Measurements from ENCODE around the gene MXRA8.
"Not testable (repeated sequence)": the region's sequence is repeated elsewhere in the genome, so short reads cannot be mapped to it uniquely, and the experiment has no call there.

The MXRA8 gene

DNA sequence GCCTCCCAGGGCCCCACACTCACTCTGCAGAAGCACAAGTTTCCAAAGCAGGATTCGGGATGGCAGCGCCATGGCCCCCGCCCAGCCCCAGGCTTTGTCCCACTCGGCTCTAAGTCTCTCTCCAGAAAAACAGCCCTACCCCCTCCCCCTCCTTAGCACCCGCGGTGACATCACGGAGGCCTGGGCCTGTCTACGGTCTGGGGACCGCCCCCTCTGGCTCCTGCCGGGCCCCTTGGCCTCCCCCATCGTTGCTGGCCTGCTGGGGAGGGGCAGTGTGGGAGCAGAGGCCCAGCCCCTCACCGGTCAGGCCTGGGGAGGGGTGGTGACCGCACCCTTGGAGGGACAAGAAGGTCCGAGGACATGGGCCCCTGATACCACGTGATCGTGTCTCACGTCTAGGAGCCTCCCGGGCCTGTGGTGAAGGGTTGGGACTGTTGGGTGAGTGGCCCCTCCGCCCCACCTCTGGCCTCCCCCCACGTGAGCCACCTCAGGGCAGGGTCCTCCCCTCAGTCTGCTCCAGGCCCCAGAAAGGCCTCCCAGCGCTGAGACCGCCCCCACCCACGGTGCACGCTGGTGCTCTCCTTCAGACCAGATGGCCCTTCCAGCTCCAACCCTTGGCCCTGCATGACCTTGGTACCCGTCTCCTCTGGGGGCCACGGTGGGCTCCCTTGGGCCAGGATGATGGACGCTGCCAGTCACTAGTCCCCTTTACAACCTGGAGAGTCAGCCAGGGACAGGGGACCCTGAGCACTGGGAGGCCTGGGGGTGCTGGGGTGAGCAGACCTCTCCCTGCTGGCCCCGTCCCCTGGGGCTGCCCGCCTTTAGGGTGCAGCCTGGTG lies at the start of gene MXRA8:
TSS of gene MXRA8 (minus strand) at position 123 of the 839 bp plus-strand sequence. CDS start at position 72, 51 bp downstream.
- in situ Hi-C loops (cut with MboI; ENCODE audit: low sequenced_read_pairs) = no loop called here

DNA sequence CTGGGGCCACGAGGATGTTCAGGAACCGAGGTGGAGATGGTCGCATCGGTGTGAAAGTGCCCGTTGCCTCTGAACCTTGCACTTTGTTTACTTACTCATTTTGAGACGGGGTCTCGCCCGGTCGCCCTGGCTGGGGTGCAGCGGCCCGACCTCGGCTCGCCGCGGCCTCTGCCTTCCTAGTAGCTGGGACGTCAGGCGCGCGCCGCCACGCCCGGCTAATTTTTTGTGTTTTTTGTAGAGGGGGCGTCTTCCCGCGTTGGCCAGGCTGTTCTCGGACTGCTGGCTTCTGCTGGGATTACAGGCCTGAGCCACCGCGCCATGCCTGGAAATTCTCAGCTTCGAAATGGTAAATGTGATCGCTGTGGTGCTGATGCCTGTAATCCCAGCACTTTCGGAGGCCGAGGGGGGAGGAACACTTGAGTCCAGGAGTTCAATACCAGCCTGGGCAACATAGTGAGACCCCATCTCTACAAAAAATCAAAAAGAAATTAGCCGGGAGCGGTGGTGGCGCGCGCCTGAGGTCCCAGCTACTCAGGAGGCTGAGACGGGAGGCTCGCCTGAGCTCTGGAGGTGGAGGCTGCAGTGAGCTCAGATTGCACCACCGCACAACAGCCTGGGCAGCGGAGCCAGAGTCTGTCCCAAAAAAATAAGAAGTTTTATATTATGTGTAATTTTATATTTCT lies 49.4 kb upstream of the MXRA8 start:
- in situ Hi-C loops (cut with MboI; ENCODE audit: low sequenced_read_pairs) = no loop called here

DNA sequence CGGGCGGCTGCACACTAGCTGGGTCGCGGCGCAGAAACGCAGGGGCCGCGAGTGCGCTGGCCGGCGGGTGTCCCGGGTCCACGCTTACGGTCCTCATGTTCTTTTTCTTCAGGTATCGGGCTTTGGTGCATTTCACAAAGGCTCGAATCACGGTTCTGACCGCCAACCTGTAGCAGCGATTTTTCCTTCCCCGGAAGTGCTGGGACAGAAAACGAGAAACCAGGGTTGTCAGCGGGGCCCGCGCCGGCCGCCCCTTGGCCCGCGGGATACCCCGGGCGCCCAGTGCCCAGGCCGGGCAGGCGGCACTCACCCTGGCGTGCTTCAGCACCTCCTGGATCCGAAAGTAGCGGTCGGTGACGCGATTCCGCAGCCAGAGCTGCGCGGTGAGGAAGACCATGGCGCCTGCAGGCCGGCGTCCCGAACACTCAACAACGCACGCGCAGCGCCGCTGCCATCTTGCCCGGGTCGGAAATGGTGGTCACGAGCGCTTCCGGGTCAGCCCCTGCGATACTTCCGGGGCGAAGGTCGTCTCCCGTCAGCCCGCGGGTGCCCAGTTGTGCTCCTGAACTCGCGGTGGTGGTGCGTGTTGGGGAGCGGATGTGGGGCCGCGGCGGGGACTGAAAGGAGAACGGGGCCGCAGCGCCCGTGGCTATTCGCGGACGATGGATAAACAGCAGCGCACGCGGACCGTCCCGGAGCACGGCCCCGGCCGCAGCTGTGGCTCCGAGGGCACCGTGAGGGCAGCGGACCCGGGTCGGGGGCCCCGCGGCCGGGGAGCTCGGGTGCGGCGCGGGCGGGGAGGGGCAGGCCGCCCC lies 48.7 kb upstream of the MXRA8 start, which contains the start of gene MRPL20:
TSS of gene MRPL20 (minus strand) at position 473 of the 815 bp plus-strand sequence. CDS start at position 397, 76 bp downstream.
- in situ Hi-C loops (cut with MboI; ENCODE audit: low sequenced_read_pairs) = no loop called here

DNA sequence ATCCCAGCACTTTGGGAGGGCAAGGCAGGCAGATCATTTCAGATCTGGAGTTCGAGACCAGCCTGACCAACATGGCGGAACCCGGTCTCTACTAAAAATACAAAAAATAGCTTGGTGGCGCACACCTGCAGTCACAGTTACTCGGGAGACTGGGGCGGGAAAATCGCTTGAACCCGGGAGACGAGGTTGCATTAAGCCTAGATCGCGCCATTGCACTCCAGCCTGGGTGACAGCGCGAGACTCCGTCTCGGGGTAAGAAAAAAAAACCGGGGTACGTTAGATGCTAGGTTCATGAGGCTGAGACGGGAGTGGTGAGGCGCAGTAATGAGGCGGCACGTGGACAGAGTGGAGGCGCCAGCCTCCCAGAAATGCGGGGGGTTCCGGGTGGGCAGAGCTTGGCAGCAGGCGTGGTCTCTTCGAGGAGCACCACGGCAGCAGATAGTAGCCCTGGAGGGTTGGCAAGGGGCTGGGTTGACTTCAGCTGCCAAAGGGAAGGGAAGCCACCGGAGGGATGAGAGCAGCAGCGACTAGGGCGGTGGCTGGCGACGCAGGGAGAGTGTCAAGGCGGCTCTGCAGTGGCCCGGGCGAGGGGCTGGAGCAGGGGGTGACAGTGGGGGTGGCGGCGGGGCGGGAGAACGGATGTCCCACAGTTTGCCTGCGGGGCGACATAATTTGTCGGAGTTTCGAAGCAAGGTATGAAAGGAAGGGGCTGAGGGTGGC lies 47.9 kb upstream of the MXRA8 start:
- in situ Hi-C loops (cut with MboI; ENCODE audit: low sequenced_read_pairs) = no loop called here

- in situ Hi-C loops (cut with MboI; ENCODE audit: low sequenced_read_pairs) = no loop called here
Observed at GRCh38 chr1:1403653-1404052, 45.3 kb upstream of the MXRA8 start.

DNA sequence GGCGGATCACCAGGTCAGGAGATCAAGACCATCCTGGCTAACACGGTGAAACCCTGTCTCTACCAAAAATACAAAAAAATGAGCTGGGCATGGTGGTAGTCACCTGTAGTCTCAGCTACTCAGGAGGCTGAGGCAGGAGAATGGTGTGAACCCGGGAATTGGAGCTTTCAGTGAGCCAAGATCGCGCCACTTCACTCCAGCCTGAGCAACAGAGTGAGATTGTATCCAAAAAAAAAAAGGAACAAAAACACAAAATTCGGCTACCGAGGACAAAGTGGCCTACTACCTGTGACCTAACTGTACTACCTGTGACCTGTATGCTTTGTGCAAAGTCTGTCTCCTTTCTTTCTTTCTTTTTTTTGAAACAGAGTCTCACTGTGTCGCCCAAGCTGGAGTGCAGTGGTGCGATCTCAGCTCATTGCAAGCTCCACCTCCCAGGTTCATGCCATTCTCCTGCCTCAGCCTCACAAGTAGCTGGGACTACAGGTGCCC lies 44.6 kb upstream of the MXRA8 start:
- in situ Hi-C loops (cut with MboI; ENCODE audit: low sequenced_read_pairs) = not testable (repeated sequence)

DNA sequence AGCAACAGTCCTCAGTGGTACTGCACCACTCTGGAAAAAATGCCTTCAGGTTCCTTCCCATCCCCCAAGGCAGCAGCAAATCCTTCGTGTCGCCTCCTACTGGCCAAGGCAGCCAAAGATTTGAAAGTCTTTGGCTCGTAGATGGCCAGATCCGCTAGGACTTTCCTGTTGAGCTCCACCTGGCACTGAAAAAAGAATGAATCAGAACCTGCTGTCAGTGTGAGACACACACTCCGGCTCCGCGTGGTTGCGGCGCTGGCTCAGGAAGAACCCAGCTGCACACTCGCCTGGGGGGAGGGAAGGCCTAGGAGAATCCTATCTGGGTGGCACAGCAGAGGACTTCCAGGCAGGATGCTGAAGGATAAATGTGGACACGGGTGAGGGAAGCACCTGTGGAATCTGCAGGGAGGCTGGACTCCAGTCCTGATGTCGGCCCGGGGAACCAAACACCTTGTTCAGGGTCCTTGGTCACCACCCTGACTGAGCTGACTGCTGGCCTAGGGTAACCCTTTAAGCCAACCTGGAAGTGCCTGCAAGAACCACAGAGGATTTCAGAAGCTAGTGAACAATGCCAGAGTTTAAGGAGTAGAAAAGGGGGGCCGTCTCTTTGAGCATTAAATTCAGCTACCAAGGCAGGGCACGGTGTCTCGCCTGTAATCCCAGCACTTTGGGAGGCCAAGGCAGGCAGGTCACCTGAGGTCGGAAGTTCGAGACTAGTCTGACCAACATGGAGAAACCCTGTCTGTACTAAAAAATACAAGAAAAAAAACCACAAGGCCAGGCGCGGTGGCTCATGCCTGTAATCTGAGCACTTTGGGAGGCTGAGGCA lies 43.9 kb upstream of the MXRA8 start:
- in situ Hi-C loops (cut with MboI; ENCODE audit: low sequenced_read_pairs) = no loop called here

DNA sequence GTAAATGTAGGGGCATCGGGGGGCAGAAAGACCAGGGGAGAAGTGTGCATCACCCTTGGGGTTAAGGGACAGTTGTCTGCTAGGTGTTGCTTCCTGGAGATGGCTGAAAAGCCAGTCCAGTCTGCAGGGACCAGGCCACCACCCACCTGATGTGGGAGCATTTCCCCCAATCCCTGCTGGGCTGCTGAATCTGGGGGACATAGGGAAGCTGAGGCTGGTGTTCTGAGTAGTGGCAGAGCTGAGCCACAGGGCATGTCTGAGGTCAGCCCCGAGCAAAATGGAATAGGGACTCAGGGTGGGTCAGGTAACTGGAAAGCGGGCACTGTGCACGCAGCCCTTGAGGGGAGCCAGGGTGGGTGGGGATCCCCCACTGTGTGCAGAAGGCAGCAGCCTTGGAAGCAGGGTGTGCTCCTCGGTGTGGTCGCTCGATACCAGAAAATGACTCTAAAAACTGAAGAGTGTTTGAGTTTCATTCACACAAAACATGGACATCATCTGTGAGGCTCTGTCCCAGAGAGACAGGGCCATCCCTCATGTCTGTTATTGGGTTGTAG lies 43.2 kb upstream of the MXRA8 start:
- in situ Hi-C loops (cut with MboI; ENCODE audit: low sequenced_read_pairs) = no loop called here

GRCh38 chr1:1400576-1401456 lies 42.5 kb upstream of the MXRA8 start:
- in situ Hi-C loops (cut with MboI; ENCODE audit: low sequenced_read_pairs) = no loop called here

GRCh38 chr1:1399872-1400575 lies 41.7 kb upstream of the MXRA8 start:
- in situ Hi-C loops (cut with MboI; ENCODE audit: low sequenced_read_pairs) = no loop called here

DNA sequence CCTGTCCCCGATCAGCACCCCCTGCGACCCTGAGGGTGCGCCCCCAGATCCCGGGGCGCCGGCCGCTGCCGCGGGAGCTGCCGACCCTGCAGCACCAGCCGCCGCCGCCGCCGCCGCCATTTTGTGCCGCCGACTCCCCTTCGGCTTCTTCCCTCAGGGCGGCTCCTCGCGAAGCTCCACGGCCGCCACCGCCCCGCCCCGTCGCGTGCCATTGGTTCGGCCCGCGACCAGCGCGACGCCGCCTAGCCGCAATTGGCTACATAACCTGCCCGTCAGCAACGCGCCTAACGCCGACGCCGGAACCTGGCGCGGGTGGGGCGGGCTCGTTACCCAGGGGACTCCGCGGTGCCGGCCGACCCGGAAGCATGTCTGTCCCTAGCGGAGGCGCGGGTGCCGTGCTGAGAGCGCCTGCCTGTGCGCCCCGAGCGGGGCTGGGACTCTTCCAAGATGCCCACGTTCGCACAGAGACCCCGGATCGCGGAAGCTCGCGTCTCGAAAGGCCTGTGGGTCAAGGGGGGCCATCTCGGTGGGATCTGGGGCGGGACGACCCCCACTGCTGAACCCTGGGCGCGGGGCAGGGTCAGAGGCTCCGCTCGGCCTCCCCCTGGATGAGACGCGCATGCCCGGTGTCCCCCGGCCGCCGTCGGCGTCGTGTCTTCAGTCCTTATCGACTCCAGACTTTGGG lies 41.0 kb upstream of the MXRA8 start, which contains the start of gene CCNL2:
TSS of gene CCNL2 (minus strand) at position 149 of the 685 bp plus-strand sequence. CDS start at position 120, 29 bp downstream.
- in situ Hi-C loops (cut with MboI; ENCODE audit: low sequenced_read_pairs) = no loop called here

GRCh38 chr1:1398677-1399186 lies 40.4 kb upstream of the MXRA8 start:
- in situ Hi-C loops (cut with MboI; ENCODE audit: low sequenced_read_pairs) = no loop called here

- in situ Hi-C loops (cut with MboI; ENCODE audit: low sequenced_read_pairs) = no loop called here
Observed at GRCh38 chr1:1397839-1398523, 39.6 kb upstream of the MXRA8 start.

- in situ Hi-C loops (cut with MboI; ENCODE audit: low sequenced_read_pairs) = no loop called here
Observed at GRCh38 chr1:1395166-1395565, 36.8 kb upstream of the MXRA8 start.

- in situ Hi-C loops (cut with MboI; ENCODE audit: low sequenced_read_pairs) = no loop called here
Observed at GRCh38 chr1:1394116-1394515, 35.8 kb upstream of the MXRA8 start.

DNA sequence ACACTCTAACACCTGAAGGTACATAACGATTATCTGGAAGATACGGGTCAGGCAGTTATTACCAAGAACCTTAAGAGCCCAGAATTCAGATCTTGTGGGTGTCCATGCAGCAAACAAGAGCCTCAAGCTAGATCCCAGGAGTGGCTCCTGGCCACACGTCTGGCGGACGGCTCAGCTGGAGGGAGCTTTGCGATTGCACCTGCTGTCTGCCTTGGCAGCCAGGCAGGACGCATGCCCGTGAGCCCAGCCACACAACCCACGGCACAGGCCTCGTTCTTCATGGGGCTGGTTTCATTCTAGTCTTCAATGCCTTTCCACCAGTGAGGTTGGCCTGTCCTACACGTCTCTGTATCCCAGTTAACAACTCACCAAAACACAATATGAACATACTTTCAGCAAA lies 35.1 kb upstream of the MXRA8 start:
- in situ Hi-C loops (cut with MboI; ENCODE audit: low sequenced_read_pairs) = no loop called here
